Spleen (tissue), 11 donors: ENCODE results near the gene GPRC5C. TPM values are rescaled to one million over a fixed set of nuclear protein-coding genes. Genes with fewer than 3 reads are reported as not detected.

ENCODE experiments used
- DNase-seq: peaks from one replicate; pipeline ENCODE4 v3.0.0-alpha.2; 2020
- H3K27ac ChIP-seq, 8 donors: fragments of 200-600 bp; sonication (generic) in 7 of 8; 1 replicate in 4 of 8; 2 replicates in 4 of 8; pipeline versions ENCODE4 v1.5.0 to v1.8.0; 2016 to 2021; ENCODE audit warnings: inconsistent platforms in 4 of 8, mild to moderate bottlenecking in 4 of 8, moderate library complexity in 1 of 8
- H3K27me3 ChIP-seq, 7 donors: fragments of 200-600 bp; sonication (generic) in 6 of 7; replicated peaks in 1 of 7; 1 replicate in 4 of 7; 2 replicates in 3 of 7; pipeline versions ENCODE4 v1.5.0 to v1.8.0; 2016 to 2021; ENCODE audit warnings: inconsistent platforms in 3 of 7, mild to moderate bottlenecking in 1 of 7
- H3K36me3 ChIP-seq, 6 donors: fragments of 200-600 bp; sonication (generic) in 5 of 6; 1 replicate in 4 of 6; 2 replicates in 2 of 6; pipeline versions ENCODE4 v1.5.0 to v1.8.0; 2016 to 2021; ENCODE audit warnings: inconsistent platforms in 2 of 6
- H3K4me1 ChIP-seq, 6 donors: fragments of 200-600 bp; sonication (generic) in 5 of 6; 1 replicate in 3 of 6; 2 replicates in 3 of 6; pipeline versions ENCODE4 v1.5.0 to v1.8.0; 2016 to 2021; ENCODE audit warnings: inconsistent platforms in 3 of 6
- H3K4me3 ChIP-seq, 8 donors: fragments of 200-600 bp; sonication (generic) in 7 of 8; 1 replicate in 4 of 8; 2 replicates in 4 of 8; pipeline versions ENCODE4 v1.5.0 to v1.8.0; 2016 to 2021; ENCODE audit warnings: inconsistent platforms in 4 of 8, mild to moderate bottlenecking in 4 of 8, moderate library complexity in 2 of 8
- H3K9me3 ChIP-seq, 8 donors: fragments of 200-600 bp; sonication (generic) in 7 of 8; 1 replicate in 4 of 8; 2 replicates in 4 of 8; pipeline versions ENCODE4 v1.5.0 to v1.8.0; 2016 to 2021; ENCODE audit warnings: inconsistent platforms in 4 of 8
- POLR2A ChIP-seq, 3 donors: fragments of 450-650 bp; IDR thresholded peaks; one replicate each; pipeline ENCODE4 v1.5.1; 2017; ENCODE audit warnings: antibody characterized with exemption in 3 of 3, mild to moderate bottlenecking in 1 of 3
- POLR2AphosphoS5 ChIP-seq, 3 donors: sonication (generic); formaldehyde crosslinking; IDR thresholded peaks; one replicate each; pipeline ENCODE4 v1.5.1; 2017; ENCODE audit warnings: antibody characterized with exemption in 3 of 3
- WGBS, 5 donors: extraction: QIAGEN DNeasy Blood & Tissue Kit in 3 of 5; methylation state at CpG; one replicate each; pipeline versions ENCODE4 v1.1.5 to v1.1.7; 2013 to 2018; 5-methylcytosine and 5-hydroxymethylcytosine counted together
- intact Hi-C: fragments of 100-400 bp; cut with DNase I; formaldehyde crosslinking; loops from one replicate; pipeline ENCODE4 v1.15.0; 2023; ENCODE audit warnings: low total_unique reads
- polyA plus RNA-seq, 3 donors: library from polyadenylated mRNA; stranded (reverse); fragments of 200-250 nt; gene quantifications; one replicate each; pipeline ENCODE4 v1.2.1, GENCODE V29; 2013
- total RNA-seq, 7 donors: library from RNA; depleted of rRNA in 3 of 7; stranded (reverse); fragments of >200 nt in 3 of 7; fragmentation: NEBNext Ultra II Directional in 4 of 7; extraction: Animal tissue kit (Norgen Biotek cat#: 25700) in 4 of 7; gene quantifications; one replicate each; pipeline versions ENCODE4 v1.1.0 to v1.2.1, GENCODE V29; 2016 to 2021
- TF ChIP-seq, protein P1 (sequence below), 11 experiments: fragments of 200-600 bp in 7 of 11; fragments of 450-650 bp in 4 of 11; sonication (generic) in 4 of 11; IDR thresholded peaks in 8 of 11; conservative IDR thresholded peaks in 3 of 11; 1 replicate in 7 of 11; 2 replicates in 4 of 11; pipeline versions ENCODE4 v1.4.0 to v1.8.0; 2016 to 2021; ENCODE audit warnings: antibody characterized with exemption in 11 of 11, inconsistent platforms in 4 of 11, mild to moderate bottlenecking in 1 of 11
- donor health status: healthy with polysubstance abuse.
- donor health status: DM: no; HTN: no; CAD: no; lungs with moderate emphysema.
- donor health status: DM: no; HTN: no; CAD: no.
- donor health status: Bipolar disorder and iron deficiency.
- donor health status: healthy.
- donor health status: DM: no; HTN: no; CAD: no.
- donor health status: DM: yes; HTN: yes; CAD: no.

GPRC5C gene
- total and polyA plus RNA-seq, 10 donors = 11.0 to 70.0 (median 28.6) TPM

DNA sequence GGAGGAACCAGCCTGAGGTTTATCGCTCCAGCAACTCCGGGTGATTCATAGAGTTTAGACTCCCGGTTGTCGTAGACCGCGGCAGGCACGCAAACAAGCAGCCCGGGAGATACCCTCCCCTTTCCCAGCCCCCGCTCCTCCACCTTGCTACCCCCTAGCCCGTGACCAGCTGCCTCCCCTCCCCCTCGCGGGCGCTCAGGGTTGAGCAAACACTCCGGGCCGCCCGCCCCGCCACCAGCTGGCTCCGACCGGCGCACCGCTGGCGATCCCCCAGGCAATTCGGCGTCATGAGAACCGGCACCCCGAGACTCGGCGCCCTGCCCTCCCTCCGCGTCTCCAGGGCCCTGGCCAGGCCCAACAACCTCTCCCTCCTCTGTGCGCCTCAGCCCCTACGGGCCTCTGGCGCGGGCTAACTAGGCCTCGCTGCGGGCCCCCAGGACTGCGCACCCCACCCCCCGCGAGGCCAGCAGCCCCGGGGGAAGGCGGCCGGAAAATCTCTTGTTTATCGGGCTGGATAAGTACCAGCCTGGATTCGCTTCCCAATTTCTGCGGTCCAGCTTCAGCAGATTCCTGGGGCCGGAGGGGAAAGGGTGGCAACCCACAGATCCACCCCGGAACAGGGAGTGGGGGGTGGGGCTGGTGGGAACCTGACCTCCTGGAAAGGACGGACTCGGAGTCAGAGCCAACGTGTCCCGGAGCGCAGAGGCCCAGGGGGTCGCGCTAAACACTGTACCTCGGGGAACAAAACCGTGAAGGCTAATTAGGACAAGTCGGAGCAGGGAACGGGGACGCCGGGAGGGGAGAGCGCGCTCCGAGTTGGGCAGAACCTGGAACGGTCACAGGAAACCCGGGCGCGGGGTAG lies 951 bp upstream of the GPRC5C start:
- no peak for TF ChIP-seq POLR2A (IDR thresholded peaks at IDR 0.05)
- TF ChIP-seq POLR2AphosphoS5 (IDR thresholded peaks at IDR 0.05) = peak in 2 of 3 donors; percentile 59 to 63
- TF ChIP-seq, protein P1, sequence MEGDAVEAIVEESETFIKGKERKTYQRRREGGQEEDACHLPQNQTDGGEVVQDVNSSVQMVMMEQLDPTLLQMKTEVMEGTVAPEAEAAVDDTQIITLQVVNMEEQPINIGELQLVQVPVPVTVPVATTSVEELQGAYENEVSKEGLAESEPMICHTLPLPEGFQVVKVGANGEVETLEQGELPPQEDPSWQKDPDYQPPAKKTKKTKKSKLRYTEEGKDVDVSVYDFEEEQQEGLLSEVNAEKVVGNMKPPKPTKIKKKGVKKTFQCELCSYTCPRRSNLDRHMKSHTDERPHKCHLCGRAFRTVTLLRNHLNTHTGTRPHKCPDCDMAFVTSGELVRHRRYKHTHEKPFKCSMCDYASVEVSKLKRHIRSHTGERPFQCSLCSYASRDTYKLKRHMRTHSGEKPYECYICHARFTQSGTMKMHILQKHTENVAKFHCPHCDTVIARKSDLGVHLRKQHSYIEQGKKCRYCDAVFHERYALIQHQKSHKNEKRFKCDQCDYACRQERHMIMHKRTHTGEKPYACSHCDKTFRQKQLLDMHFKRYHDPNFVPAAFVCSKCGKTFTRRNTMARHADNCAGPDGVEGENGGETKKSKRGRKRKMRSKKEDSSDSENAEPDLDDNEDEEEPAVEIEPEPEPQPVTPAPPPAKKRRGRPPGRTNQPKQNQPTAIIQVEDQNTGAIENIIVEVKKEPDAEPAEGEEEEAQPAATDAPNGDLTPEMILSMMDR (IDR thresholded peaks at IDR 0.05 in 8 of 11, conservative IDR thresholded peaks at IDR 0.05 in 3 of 11) = no peak
- Histone ChIP-seq H3K36me3 (no peaks in the 10 kb centered on the region), H3K4me3 (peak overlapping the region; percentile 50 to 77 (median 55)), H3K4me1 (peaks cover 17 to 69% (median 47%) of the 10 kb centered on the region in 6 donors), H3K27ac (peak overlapping the region; percentile 68 to 85 (median 83)), H3K9me3 (no peaks in the 10 kb centered on the region), H3K27me3 (peaks cover 0 to 65% (median 28%) of the 10 kb centered on the region in 7 donors)
- DNase-seq = peak; percentile 81
- 1 to 3% (median 2%) methylated on average over 58 to 67 of the region's 67 CpGs for WGBS, 5 donors
- intact Hi-C loops = no loop called here

DNA sequence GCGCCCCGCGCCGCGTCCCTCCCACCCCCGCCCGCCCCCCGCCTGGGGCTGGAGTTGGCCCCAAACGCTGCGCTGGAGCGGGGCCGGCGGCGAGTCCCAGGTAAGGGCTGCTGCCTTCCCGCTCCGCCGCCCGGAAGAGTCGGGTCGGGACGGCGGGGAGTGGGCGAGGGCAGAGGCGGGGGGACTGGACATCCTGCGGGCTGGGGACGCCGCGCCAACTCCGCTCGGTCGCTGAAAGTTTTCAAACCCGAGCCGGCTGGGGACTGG lies 469 bp downstream of the GPRC5C start:
- 0 to 4% (median 1%) methylated on average over 1 to 33 of the region's 33 CpGs for WGBS, 5 donors
- H3K27me3 ChIP-seq = peaks cover 0 to 69% (median 28%) of the 10 kb centered on the region in 7 donors
- H3K4me1 ChIP-seq = peaks cover 14 to 59% (median 38%) of the 10 kb centered on the region in 6 donors
- TF ChIP-seq POLR2AphosphoS5 (IDR thresholded peaks at IDR 0.05) (no peak), POLR2A (IDR thresholded peaks at IDR 0.05) (no peak)
- TF ChIP-seq, protein P1 (IDR thresholded peaks at IDR 0.05 in 8 of 11, conservative IDR thresholded peaks at IDR 0.05 in 3 of 11) = no peak
- peak overlapping the region; percentile 50 to 77 (median 55) for H3K4me3 ChIP-seq
- H3K36me3 ChIP-seq = no peaks in the 10 kb centered on the region
- DNase-seq = no peak
- H3K9me3 ChIP-seq = peaks cover 0 to 9% (median 6%) of the 10 kb centered on the region in 8 donors
- intact Hi-C loops = no loop called here
- peak overlapping the region in 7 of 8 donors; percentile 76 to 85 (median 83) for H3K27ac ChIP-seq

DNA sequence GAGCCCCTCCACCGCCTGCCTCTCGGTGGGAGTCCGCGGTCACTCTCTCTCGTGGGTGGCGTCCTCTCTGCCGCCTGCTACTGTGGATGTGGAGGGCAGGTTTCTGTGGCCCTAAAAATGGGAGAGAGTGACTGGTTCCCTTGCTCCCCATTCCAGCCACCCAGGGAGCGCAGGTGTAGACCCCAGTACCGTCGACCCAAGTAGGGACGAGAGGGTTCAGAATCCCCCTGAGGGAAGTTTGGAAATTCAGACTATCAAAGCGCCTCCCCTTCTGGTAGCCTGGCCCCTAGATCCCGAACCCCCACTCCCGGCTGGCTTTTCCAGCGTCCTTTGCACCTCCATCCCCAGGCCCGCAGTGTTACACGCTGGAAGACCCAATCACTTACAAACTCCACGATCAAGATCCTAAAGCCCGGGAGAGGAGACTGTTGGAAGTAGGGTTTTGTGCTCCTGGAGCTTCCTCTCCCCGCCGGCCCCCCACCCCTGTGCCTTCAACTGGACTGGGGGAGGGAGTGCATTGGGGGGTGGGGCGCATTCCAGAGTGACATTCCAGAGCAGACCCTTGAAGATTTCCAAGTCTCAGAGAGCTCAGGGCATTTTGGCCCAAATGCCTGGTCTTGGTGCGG lies 991 bp downstream of the GPRC5C start:
- H3K4me3 ChIP-seq = peak overlapping the region; percentile 50 to 77 (median 55)
- peak overlapping the region in 7 of 8 donors; percentile 76 to 85 (median 83) for H3K27ac ChIP-seq
- peaks cover 14 to 54% (median 35%) of the 10 kb centered on the region in 6 donors for H3K4me1 ChIP-seq
- DNase-seq = no peak
- no peaks in the 10 kb centered on the region for H3K36me3 ChIP-seq
- peaks cover 0 to 14% (median 11%) of the 10 kb centered on the region in 8 donors for H3K9me3 ChIP-seq
- intact Hi-C loops = no loop called here
- H3K27me3 ChIP-seq = peaks cover 0 to 69% (median 28%) of the 10 kb centered on the region in 7 donors
- TF ChIP-seq POLR2AphosphoS5 (IDR thresholded peaks at IDR 0.05) (no peak), POLR2A (IDR thresholded peaks at IDR 0.05) (no peak)
- TF ChIP-seq, protein P1 (IDR thresholded peaks at IDR 0.05 in 8 of 11, conservative IDR thresholded peaks at IDR 0.05 in 3 of 11) = no peak
- WGBS, 5 donors = 26 to 45% (median 34%) methylated on average over 18 to 23 of the region's 23 CpGs
